RCC 7860 (cell line): ENCODE measurements around the gene NAV3.

Source experiments
- DNase-seq: peaks from one replicate; pipeline ENCODE4 v3.0.0-alpha.2; 2015; ENCODE audit warnings: low spot score
- FAIRE-seq: peaks from 2 replicates; lab custom pipeline; 2012; peaks lifted over from hg19 to GRCh38; lab: Jason Lieb, UNC

NAV3 gene

GRCh38 chr12:78036874-78037273 lies 206.2 kb downstream of the NAV3 start:
- no peak for FAIRE-seq
- no peak for DNase-seq

- no peak for DNase-seq
Measured at GRCh38 chr12:78037707-78038106, 207.0 kb downstream of the NAV3 start.

GRCh38 chr12:78038541-78038940 lies 207.8 kb downstream of the NAV3 start:
- no peak for FAIRE-seq

More at GRCh38 chr12:78037707-78038106, 207.0 kb downstream of the NAV3 start:
- no peak for FAIRE-seq

GRCh38 chr12:78038986-78039385 lies 208.3 kb downstream of the NAV3 start:
- DNase-seq (no peak), FAIRE-seq (no peak)

More at GRCh38 chr12:78038541-78038940, 207.8 kb downstream of the NAV3 start:
- DNase-seq, result no peak

GRCh38 chr12:78040111-78040510 lies 209.4 kb downstream of the NAV3 start:
- no peak for FAIRE-seq
- DNase-seq, result no peak

- DNase-seq, result no peak
Measured at GRCh38 chr12:78050790-78051189, 220.1 kb downstream of the NAV3 start.

GRCh38 chr12:78055545-78055944 lies 224.9 kb downstream of the NAV3 start:
- DNase-seq, result no peak
- FAIRE-seq, result no peak

More at GRCh38 chr12:78050790-78051189, 220.1 kb downstream of the NAV3 start:
- FAIRE-seq, result no peak

GRCh38 chr12:78057075-78057474 lies 226.4 kb downstream of the NAV3 start:
- DNase-seq, result no peak
- no peak for FAIRE-seq

GRCh38 chr12:78060186-78060585 lies 229.5 kb downstream of the NAV3 start:
- FAIRE-seq (no peak), DNase-seq (peak; percentile 9)

- FAIRE-seq, result no peak
- DNase-seq, result no peak
Measured at GRCh38 chr12:78062786-78063185, 232.1 kb downstream of the NAV3 start.

- no peak for DNase-seq
- no peak for FAIRE-seq
Measured at GRCh38 chr12:78081590-78082314, 251.1 kb downstream of the NAV3 start.

GRCh38 chr12:78085542-78086182 lies 255.0 kb downstream of the NAV3 start:
- FAIRE-seq (no peak), DNase-seq (no peak)

GRCh38 chr12:78086553-78087362 lies 256.1 kb downstream of the NAV3 start:
- no peak for FAIRE-seq

GRCh38 chr12:78087363-78087675 lies 256.6 kb downstream of the NAV3 start:
- FAIRE-seq (no peak), DNase-seq (no peak)

More at GRCh38 chr12:78086553-78087362, 256.1 kb downstream of the NAV3 start:
- DNase-seq, result no peak

GRCh38 chr12:78088391-78088832 lies 257.7 kb downstream of the NAV3 start:
- no peak for FAIRE-seq
- DNase-seq, result peak; percentile 7

- no peak for FAIRE-seq
Measured at GRCh38 chr12:78090266-78090665, 259.6 kb downstream of the NAV3 start.

GRCh38 chr12:78095623-78096022 lies 264.9 kb downstream of the NAV3 start:
- no peak for FAIRE-seq
- DNase-seq, result no peak

More at GRCh38 chr12:78090266-78090665, 259.6 kb downstream of the NAV3 start:
- DNase-seq, result no peak

GRCh38 chr12:78096909-78097597 lies 266.4 kb downstream of the NAV3 start:
- DNase-seq, result no peak

GRCh38 chr12:78099806-78100205 lies 269.1 kb downstream of the NAV3 start:
- FAIRE-seq (no peak), DNase-seq (no peak)

More at GRCh38 chr12:78096909-78097597, 266.4 kb downstream of the NAV3 start:
- FAIRE-seq, result no peak

GRCh38 chr12:78101113-78101876 lies 270.6 kb downstream of the NAV3 start:
- DNase-seq (no peak), FAIRE-seq (no peak)
